GM12878 (cell line): ENCODE results near the gene COL27A1.

ENCODE experiments used
- CEBPB ChIP-seq, 2 experiments: fragments of 150-350 bp in 1 of 2; IDR thresholded peaks; 2 replicates each; pipeline ENCODE4 v1.6.1; 2012 to 2014; ENCODE audit warnings: low read depth in 2 of 2, low read length in 2 of 2, borderline replicate concordance in 1 of 2, inconsistent platforms in 1 of 2
- DPF2 ChIP-seq: fragments of 450-650 bp; IDR thresholded peaks from 2 replicates; pipeline ENCODE4 v1.6.1; 2017; ENCODE audit warnings: mild to moderate bottlenecking
- ETV6 ChIP-seq, 2 experiments: fragments of 450-650 bp in 1 of 2; IDR thresholded peaks in 1 of 2; conservative IDR thresholded peaks in 1 of 2; 2 replicates each; pipeline ENCODE4 v1.6.1; 2014; ENCODE audit warnings: antibody characterized with exemption in 1 of 2, borderline replicate concordance in 1 of 2, low read depth in 1 of 2, mild to moderate bottlenecking in 1 of 2, moderate library complexity in 1 of 2
- JUND ChIP-seq: IDR thresholded peaks from 2 replicates; pipeline ENCODE4 v1.6.1; 2012; ENCODE audit warnings: low read depth, mild to moderate bottlenecking, low read length, improper control_type of control experiment, moderate library complexity
- NR2C2 ChIP-seq: IDR thresholded peaks from 2 replicates; pipeline ENCODE4 v1.6.1; 2011; ENCODE audit warnings: borderline replicate concordance, low read depth; ENCODE audit not compliant: control insufficient read depth, insufficient read length
- POLR2A ChIP-seq: IDR thresholded peaks from 2 replicates; pipeline ENCODE4 v1.6.1; 2011; ENCODE audit warnings: low read depth, mild to moderate bottlenecking, low read length
- RB1 ChIP-seq: fragments of 450-650 bp; formaldehyde crosslinking; IDR thresholded peaks from 2 replicates; pipeline ENCODE4 v1.6.1; 2017; ENCODE audit warnings: mild to moderate bottlenecking, borderline replicate concordance
- TF ChIP-seq, protein P1 (sequence below), 3 experiments: IDR thresholded peaks in 2 of 3; conservative IDR thresholded peaks in 1 of 3; 2 replicates each; pipeline ENCODE4 v1.5.1; 2011; ENCODE audit warnings: low read depth in 3 of 3, low read length in 3 of 3, mild to moderate bottlenecking in 3 of 3, control low read depth in 2 of 3, moderate library complexity in 2 of 3, inconsistent platforms in 1 of 3, mixed read lengths in 1 of 3; ENCODE audit not compliant: control insufficient read depth in 2 of 3, insufficient read depth in 1 of 3; ENCODE audit errors: extremely low read depth in 1 of 3

DNA sequence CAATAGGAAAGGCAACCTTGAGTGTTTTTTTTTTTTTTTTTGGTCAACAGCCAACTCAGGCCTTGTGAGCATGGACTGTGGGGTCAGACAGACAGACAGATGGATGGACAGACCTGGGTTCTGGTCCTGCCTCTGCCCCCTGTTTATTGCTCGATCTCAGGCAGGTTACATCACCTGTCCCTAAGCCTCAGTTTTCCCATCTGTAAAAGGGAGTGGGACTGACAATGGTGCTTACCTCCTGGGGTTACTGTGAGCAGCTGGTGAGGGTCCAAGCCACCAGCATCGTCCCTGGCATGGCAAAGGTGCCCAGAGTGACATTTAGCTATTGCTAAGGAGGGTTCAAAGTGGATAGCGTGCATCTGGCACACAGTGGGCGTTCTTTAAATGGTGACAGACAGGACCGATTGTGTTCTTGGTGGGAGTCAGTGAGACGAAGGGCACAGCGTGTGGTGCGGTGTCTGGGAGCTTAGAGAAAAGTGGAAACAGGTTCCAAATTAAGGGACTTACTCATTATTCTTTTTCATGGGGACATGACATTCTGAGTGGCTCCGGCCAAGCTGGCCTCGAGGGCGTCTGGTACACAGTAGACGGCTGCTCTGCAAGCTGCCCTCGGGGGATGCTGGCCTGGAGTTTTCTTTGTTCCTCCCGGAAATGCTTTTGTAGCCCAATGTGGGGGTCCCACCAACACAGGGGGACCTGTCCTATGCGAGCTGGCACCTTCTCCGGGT lies 72.1 kb downstream of the COL27A1 start:
- TF ChIP-seq, protein P1, sequence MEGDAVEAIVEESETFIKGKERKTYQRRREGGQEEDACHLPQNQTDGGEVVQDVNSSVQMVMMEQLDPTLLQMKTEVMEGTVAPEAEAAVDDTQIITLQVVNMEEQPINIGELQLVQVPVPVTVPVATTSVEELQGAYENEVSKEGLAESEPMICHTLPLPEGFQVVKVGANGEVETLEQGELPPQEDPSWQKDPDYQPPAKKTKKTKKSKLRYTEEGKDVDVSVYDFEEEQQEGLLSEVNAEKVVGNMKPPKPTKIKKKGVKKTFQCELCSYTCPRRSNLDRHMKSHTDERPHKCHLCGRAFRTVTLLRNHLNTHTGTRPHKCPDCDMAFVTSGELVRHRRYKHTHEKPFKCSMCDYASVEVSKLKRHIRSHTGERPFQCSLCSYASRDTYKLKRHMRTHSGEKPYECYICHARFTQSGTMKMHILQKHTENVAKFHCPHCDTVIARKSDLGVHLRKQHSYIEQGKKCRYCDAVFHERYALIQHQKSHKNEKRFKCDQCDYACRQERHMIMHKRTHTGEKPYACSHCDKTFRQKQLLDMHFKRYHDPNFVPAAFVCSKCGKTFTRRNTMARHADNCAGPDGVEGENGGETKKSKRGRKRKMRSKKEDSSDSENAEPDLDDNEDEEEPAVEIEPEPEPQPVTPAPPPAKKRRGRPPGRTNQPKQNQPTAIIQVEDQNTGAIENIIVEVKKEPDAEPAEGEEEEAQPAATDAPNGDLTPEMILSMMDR (IDR thresholded peaks at IDR 0.05 in 2 of 3, conservative IDR thresholded peaks at IDR 0.05 in 1 of 3; ENCODE audit: control insufficient read depth in 2 of 3, extremely low read depth in 1 of 3, insufficient read depth in 1 of 3, low read depth in 3 of 3, low read length in 3 of 3): no peak
- TF ChIP-seq POLR2A: no peak
- TF ChIP-seq JUND: no peak
- TF ChIP-seq NR2C2: no peak
- TF ChIP-seq RB1: no peak
- TF ChIP-seq CEBPB (IDR thresholded peaks at IDR 0.05; ENCODE audit: borderline replicate concordance in 1 of 2, low read depth in 2 of 2, low read length in 2 of 2): no peak
- TF ChIP-seq ETV6 (conservative IDR thresholded peaks at IDR 0.05 in 1 of 2, IDR thresholded peaks at IDR 0.05 in 1 of 2; ENCODE audit: borderline replicate concordance in 1 of 2, low read depth in 1 of 2): no peak
- no peak for TF ChIP-seq DPF2
